AG04449 (cell line): ENCODE results near the gene FAM3B.

Source experiments
- CTCF ChIA-PET: fragments of 350-600 bp; formaldehyde crosslinking; extraction: SDS; loops from one replicate; lab custom pipeline; 2021; ENCODE audit warnings: antibody characterized with exemption; lab: Yijun Ruan, JAX
- POLR2A ChIA-PET: fragments of 400-600, 350-600 bp; formaldehyde crosslinking; extraction: SDS; loops from one replicate; lab custom pipeline; 2020; ENCODE audit warnings: antibody characterized with exemption, inconsistent platforms; lab: Yijun Ruan, JAX
- DNase-seq: peaks from one replicate; pipeline ENCODE4 v3.0.0-alpha.2; 2010; ENCODE audit warnings: low read depth, low spot score
- H3K4me3 ChIP-seq: 2 replicates; pipeline ENCODE4 v1.5.1; 2011; ENCODE audit warnings: low read depth, mild to moderate bottlenecking, control low read depth, low read length
- TF ChIP-seq, protein P1 (sequence below): IDR thresholded peaks from one replicate; pipeline ENCODE4 v1.5.1; 2011; ENCODE audit warnings: mild to moderate bottlenecking, moderate library complexity, low read length, control low read depth, inconsistent platforms; ENCODE audit not compliant: insufficient read depth; ENCODE audit errors: missing control alignments

FAM3B gene

DNA sequence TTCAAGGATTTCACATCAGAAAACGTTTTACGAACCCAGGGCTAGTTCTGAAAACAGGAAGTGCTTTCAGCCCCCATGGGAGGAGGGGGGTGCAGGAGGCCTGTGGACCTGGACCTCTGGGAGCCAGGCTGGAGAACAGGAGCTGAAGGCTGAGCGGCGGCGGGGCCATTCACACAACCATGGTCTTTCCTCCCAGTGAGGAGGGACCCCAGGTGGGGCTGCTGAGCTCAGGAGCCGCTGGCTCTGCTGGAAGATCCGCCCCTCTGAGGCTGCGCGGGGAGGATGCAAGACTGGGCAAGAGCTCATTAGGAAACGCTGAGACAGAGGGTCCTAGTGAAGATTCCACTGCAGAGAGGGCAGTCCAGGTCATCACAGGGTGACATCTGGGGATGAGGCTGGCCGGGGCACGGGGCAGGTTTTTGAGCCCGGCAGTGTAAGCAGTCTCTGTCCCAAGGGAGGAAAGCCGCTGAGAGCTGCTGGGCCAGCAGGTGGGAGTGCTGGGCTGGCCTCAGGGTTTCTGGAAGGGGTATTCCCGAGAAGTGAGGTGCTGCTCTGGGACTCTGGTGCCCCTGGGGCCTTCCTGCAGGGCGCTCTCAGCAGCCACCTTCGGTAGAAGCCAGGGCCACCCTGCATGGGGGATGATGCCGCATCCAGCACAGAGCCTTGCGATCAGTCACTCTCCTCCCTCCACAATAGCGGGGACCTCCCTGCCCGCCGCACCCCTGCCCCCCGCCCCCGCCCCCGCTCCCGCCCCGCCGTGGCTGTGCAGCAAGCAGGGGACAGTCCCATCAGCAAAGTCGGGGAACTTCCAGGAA is 52.7 kb downstream of the FAM3B start:
- POLR2A ChIA-PET, result no interaction called here
- CTCF ChIA-PET, result interaction anchor here (0.9 kb wide), 1 partner anchor 89 kb away, joined by 3 read pairs; no protein-coding TSS in a partner anchor
- DNase-seq, result no peak
- TF ChIP-seq, protein P1, sequence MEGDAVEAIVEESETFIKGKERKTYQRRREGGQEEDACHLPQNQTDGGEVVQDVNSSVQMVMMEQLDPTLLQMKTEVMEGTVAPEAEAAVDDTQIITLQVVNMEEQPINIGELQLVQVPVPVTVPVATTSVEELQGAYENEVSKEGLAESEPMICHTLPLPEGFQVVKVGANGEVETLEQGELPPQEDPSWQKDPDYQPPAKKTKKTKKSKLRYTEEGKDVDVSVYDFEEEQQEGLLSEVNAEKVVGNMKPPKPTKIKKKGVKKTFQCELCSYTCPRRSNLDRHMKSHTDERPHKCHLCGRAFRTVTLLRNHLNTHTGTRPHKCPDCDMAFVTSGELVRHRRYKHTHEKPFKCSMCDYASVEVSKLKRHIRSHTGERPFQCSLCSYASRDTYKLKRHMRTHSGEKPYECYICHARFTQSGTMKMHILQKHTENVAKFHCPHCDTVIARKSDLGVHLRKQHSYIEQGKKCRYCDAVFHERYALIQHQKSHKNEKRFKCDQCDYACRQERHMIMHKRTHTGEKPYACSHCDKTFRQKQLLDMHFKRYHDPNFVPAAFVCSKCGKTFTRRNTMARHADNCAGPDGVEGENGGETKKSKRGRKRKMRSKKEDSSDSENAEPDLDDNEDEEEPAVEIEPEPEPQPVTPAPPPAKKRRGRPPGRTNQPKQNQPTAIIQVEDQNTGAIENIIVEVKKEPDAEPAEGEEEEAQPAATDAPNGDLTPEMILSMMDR, result no peak
- no peak overlapping the region for H3K4me3 ChIP-seq

DNA sequence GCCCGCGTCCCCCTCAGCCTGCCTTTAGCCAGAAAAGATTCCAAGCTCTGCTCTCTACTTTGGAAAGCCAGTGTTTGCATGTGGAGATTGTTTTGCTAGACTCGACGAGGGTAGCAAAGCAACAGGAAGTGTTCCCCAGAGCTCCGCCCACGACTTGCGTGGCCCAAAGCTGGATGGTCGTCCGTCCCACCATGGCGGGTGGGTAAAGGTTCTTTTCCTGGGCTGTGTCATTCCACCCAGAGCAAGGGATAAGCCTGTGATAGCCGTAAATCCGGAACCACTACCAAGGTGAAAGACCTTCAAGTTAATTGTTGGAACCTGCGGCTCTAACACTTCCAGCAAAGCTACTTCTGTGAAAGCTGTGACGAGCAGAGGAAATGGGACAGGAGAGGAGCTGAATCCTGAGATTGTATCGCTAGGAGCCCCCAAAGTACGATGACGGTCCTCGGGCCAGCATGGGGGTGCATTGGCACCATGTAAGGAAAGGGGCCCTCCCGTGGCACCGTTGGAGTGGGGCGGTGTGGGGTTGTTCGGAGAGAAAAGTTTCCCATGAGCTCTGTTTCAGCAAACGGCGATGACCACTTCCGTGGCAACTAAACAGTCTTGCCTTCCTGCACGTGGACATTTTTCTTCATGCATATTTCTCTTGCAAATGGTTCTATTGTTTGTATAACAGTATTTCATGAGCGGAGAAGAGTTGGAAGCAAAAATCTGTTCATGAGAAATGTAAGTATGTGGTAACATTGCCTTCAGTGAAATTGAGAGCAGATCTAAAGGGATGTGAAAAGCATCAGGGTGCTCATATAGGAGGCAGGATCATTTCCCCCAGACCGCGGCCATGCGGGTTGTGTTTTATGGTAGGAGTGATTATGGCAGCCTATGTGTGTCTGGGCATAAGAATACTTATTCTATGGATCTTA is 53.6 kb downstream of the FAM3B start:
- TF ChIP-seq, protein P1, result no peak
- no peak overlapping the region for H3K4me3 ChIP-seq
- no peak for DNase-seq
- CTCF ChIA-PET, result no interaction called here
- POLR2A ChIA-PET, result no interaction called here

DNA sequence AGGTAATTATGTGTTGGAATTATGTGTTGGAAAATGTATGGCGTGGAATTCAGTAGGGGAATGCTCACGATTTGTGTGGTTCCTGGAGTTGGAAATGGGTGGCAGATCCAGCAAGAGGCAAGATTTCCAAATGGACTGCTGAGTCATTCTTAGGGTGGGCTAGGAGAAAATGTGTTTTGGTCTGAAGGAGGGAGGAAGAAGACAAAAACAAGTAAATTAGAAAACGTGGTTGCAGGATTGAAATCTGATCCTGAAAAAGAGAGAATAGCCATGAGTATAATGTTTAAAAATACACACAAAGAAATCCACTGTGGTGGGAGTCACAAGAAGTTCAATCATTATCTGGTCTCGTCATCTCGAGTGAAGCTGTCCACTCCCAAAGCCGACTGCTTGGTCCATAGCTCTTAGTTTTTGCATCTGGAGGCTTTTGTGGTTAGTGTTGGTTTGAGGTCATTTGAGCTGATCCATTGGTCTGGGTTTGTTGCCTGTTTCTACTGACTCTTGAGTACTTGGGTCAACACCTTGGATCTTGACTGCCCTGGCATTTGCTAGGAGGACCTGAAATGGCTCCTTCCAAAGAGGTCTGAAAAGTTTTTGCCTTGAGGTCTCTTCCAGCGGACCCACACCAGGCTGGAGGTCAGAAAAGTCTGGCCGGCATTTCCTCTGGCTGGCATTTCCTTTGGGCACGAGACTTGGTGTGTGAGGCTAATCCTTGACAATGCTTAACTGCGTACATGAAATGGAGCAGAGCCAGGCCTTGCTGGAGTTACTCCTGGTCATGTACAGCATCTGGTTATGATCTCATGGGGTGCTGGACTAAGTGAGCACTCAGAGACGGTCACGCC is 54.5 kb downstream of the FAM3B start:
- ChIA-PET CTCF (no interaction called here), POLR2A (no interaction called here)
- TF ChIP-seq, protein P1, result no peak
- no peak overlapping the region for H3K4me3 ChIP-seq
- DNase-seq, result no peak

DNA sequence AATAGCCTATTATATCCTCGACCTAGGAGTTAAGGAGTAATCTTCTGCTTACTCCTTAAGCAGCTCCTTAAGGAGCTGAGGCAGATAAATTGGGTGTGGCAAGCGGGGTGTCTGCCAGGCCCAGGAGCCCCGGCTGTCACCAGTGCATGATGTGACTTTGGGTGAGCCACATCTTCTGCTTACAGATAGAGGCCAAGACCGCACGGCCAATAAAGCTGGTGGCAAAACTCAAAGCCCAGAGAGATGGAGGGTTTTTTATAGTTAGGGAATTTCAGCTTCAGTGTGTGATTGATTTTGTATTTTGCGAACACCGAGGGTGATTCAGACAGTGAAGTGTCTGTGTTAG is 55.1 kb downstream of the FAM3B start:
- POLR2A ChIA-PET, result no interaction called here

DNA sequence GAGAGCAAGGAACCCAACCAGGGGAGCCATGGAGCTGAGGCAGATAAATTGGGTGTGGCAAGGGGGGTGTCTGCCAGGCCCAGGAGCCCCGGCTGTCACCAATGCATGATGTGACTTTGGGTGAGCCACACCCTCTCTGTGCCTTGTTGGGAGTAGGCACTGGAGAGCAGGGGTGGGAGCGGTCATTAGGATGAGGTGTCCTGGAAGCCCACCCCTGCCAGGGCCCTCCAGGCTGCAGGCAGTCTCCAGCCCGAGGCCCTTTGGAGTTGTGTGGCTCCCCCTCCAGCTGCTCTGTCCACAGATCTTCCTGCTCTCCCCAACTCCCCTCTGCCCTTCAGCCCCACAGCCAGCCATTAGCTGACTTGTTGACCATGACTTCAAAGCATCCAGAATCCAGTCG is 56.7 kb downstream of the FAM3B start:
- no peak for DNase-seq
- ChIA-PET CTCF (no interaction called here), POLR2A (no interaction called here)
- no peak overlapping the region for H3K4me3 ChIP-seq
- TF ChIP-seq, protein P1, result no peak

More for the DNA sequence above, 55.1 kb downstream of the FAM3B start:
- DNase-seq, result no peak
- CTCF ChIA-PET, result no interaction called here
- no peak overlapping the region for H3K4me3 ChIP-seq
- TF ChIP-seq, protein P1, result no peak
